ENCODE results near the gene NHP2.
"Not testable (repeated sequence)": the region's sequence is repeated elsewhere in the genome, so short reads cannot be mapped to it uniquely, and the experiment has no call there.

NHP2 gene

DNA sequence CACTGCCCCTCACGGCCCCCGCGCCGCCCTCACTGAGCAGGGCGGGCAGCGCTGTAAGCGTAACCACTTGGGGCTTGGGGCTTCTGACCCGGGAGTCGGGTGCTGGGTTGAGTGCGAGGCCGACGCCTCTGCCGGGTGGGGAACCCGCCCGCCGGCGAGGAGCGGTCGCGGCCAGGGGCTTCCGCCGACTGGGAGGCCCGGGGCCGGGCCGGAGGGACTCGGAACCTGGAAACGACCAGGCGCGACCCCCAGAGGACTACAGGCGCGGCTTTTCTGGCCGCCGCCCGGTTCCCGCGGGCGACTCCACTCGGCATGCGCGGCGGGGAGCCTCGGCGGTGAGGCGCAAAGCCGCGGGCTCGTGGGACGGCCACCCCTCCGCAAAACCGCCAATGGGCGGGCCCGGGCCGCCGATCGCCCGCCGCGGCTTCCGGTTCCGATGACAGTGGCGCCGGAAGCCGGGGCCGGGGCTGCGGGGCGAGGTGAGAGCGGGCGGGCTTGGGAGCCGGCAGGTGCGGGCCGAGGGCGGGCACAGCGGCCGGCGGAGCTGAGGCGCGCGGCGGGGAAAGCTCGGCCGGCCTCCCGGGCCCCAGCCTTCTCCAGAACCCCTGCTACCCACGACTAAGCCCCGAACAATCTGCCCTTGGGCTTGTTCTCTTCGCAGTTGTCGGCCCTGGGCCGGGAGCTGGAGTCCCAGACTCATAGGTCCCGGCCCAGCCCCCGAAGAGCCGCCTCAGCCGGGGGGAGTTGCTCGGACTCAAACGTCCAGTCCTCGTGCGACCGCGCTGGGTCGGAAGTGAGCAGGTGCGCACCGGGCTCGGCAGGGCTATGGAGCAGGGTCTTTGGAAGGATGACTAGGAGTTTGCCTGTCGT, 22.9 kb downstream of the NHP2 start, which contains the start of gene RMND5B:
TSS of gene RMND5B (plus strand) at position 439 of the 870 bp plus-strand sequence. CDS start 7,106 bp downstream, outside the sequence.
- TF ChIP-seq CTCF (IDR thresholded peaks at IDR 0.05; ENCODE audit: control insufficient read depth, extremely low read depth, insufficient read depth) = no peak
- H3K4me3 ChIP-seq (ENCODE audit: low read depth, low read length) = peak within 1 kb of the TSS; percentile 93
- peak; percentile 49 for DNase-seq (ENCODE audit: low read depth)

- DNase-seq (ENCODE audit: low read depth) = not testable (repeated sequence)
- H3K4me3 ChIP-seq (ENCODE audit: low read depth, low read length) = peak overlapping the region; percentile 93
These were observed 23.5 kb downstream of the NHP2 start for GRCh38 chr5:178130234-178130575.

DNA sequence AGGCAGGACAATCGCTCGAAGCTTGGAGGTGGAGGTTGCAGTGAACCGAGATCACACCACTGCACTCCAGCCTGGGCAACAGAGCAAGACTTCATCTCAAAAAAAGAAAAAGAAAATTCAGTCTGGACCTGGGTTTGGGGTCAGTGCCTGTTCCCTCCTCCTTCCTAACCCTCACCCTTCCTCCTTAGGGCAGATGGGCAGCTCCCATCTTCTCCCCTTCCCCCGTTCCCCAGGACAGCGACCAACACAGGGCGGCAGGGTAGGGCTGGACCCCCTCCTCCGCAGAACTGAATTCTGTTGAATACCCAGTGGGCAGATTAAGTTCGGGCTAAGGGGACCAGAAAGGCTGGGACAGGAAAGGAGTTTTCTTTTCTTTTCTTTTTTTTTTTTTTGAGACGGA, 24.4 kb downstream of the NHP2 start:
- TF ChIP-seq CTCF (IDR thresholded peaks at IDR 0.05; ENCODE audit: control insufficient read depth, extremely low read depth, insufficient read depth) = no peak
- DNase-seq (ENCODE audit: low read depth) = no peak
- H3K4me3 ChIP-seq (ENCODE audit: low read depth, low read length) = no peak overlapping the region

DNA sequence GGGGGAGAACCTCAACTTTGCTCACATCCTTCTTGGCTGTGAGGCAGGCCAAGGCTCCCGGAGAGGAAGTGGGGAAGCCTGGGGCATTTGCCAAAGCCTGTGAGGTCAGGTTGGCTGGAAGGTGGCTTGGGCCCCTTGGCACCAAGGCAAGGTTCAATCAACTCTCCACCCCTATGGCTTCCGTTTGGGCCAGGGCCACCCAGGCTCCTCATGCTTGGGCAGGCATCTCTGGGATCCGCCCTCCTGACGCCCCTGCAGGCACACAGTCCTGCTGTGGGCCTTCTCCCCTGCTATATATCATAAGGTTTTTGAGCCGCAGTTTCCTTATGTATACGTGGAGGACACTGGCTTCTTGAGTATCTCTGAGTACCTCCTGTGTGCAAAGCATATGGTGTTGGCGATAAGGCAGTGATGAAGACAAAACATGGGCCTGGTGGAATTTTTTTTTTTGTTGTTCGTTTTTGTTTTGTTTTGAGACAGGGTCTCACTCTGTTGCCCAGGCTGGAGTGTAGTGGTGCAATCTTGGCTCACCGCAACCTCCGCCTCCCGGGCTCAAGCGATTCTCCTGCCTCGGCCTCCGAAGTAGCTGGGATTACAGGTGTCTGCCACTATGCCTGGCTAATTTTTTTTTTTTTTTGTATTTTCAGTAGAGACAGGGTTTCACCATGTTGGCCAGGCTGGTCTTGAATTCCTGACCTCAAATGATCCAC, 26.2 kb downstream of the NHP2 start:
- H3K4me3 ChIP-seq (ENCODE audit: low read depth, low read length); DNase-seq (ENCODE audit: low read depth): not testable (repeated sequence)

GRCh38 chr5:178126556-178126955, 27.1 kb downstream of the NHP2 start:
- TF ChIP-seq CTCF (IDR thresholded peaks at IDR 0.05; ENCODE audit: control insufficient read depth, extremely low read depth, insufficient read depth) = no peak
- DNase-seq (ENCODE audit: low read depth) = no peak
- no peak overlapping the region for H3K4me3 ChIP-seq (ENCODE audit: low read depth, low read length)

GRCh38 chr5:178125253-178125906, 28.3 kb downstream of the NHP2 start:
- DNase-seq (ENCODE audit: low read depth) = no peak
- no peak for TF ChIP-seq CTCF (IDR thresholded peaks at IDR 0.05; ENCODE audit: control insufficient read depth, extremely low read depth, insufficient read depth)
- no peak overlapping the region for H3K4me3 ChIP-seq (ENCODE audit: low read depth, low read length)

GRCh38 chr5:178123966-178124925, 29.4 kb downstream of the NHP2 start:
- no peak overlapping the region for H3K4me3 ChIP-seq (ENCODE audit: low read depth, low read length)
- TF ChIP-seq CTCF (IDR thresholded peaks at IDR 0.05; ENCODE audit: control insufficient read depth, extremely low read depth, insufficient read depth) = no peak
- peak; percentile 62 for DNase-seq (ENCODE audit: low read depth)

All from LNCaP clone FGC (cell line).